H9 (cell line): ENCODE results near the gene KIAA2012. TPM values are rescaled to one million over a fixed set of nuclear protein-coding genes. Genes with fewer than 3 reads are reported as not detected.
A peak's percentile ranks its signal among the peaks of the same experiment; 100 is the strongest.

Source experiments
- DNase-seq: peaks from one replicate; pipeline ENCODE4 v3.0.0-alpha.2; 2017
- H2AFZ ChIP-seq: one replicate; pipeline ENCODE4 v1.6.1; 2013; ENCODE audit warnings: mild to moderate bottlenecking, low read length, control low read depth, moderate library complexity
- H2AK5ac ChIP-seq: 2 replicates; pipeline ENCODE4 v1.6.1; 2013; ENCODE audit warnings: low read length, control low read depth, mixed read lengths; ENCODE audit not compliant: insufficient read length
- H2BK120ac ChIP-seq: one replicate; pipeline ENCODE4 v1.6.1; 2013; ENCODE audit warnings: low read depth, mild to moderate bottlenecking, low read length, control low read depth, inconsistent platforms; ENCODE audit not compliant: poor library complexity, severe bottlenecking
- H2BK12ac ChIP-seq: 2 replicates; pipeline ENCODE4 v1.6.1; 2013; ENCODE audit warnings: low read length, control low read depth, mixed read lengths, low read depth; ENCODE audit not compliant: insufficient read length
- H2BK15ac ChIP-seq: 2 replicates; pipeline ENCODE4 v1.6.1; 2013; ENCODE audit warnings: low read depth, low read length, control low read depth
- H2BK20ac ChIP-seq: one replicate; pipeline ENCODE4 v1.6.1; 2013; ENCODE audit warnings: low read depth, mild to moderate bottlenecking, low read length, control low read depth, inconsistent platforms; ENCODE audit not compliant: poor library complexity, severe bottlenecking
- H2BK5ac ChIP-seq: 2 replicates; pipeline ENCODE4 v1.6.1; 2013; ENCODE audit warnings: low read length, control low read depth, mixed read lengths; ENCODE audit not compliant: insufficient read length
- H3K14ac ChIP-seq: 2 replicates; pipeline ENCODE4 v1.6.1; 2013; ENCODE audit warnings: low read length, control low read depth; ENCODE audit not compliant: insufficient read depth
- H3K18ac ChIP-seq: 2 replicates; pipeline ENCODE4 v1.6.1; 2013; ENCODE audit warnings: low read depth, mild to moderate bottlenecking, mixed read lengths, low read length, control low read depth; ENCODE audit not compliant: insufficient read length
- H3K23ac ChIP-seq: 2 replicates; pipeline ENCODE4 v1.6.1; 2013; ENCODE audit warnings: low read length, control low read depth, mixed read lengths, low read depth; ENCODE audit not compliant: insufficient read length
- H3K23me2 ChIP-seq: 2 replicates; pipeline ENCODE4 v1.6.1; 2013; ENCODE audit warnings: low read depth, mild to moderate bottlenecking, mixed read lengths, low read length, control low read depth; ENCODE audit not compliant: insufficient read length, poor library complexity, severe bottlenecking
- H3K27ac ChIP-seq: 2 replicates; pipeline ENCODE4 v1.5.1; 2013; ENCODE audit warnings: low read length, control low read depth, mixed read lengths, low read depth; ENCODE audit not compliant: insufficient read length
- H3K27me3 ChIP-seq: 2 replicates; pipeline ENCODE4 v1.6.1; 2013; ENCODE audit warnings: low read length, control low read depth, inconsistent platforms; ENCODE audit not compliant: insufficient read depth
- H3K4ac ChIP-seq: 2 replicates; pipeline ENCODE4 v1.6.1; 2013; ENCODE audit warnings: low read depth, mild to moderate bottlenecking, control low read depth, inconsistent platforms, low read length, moderate library complexity
- H3K4me1 ChIP-seq: 2 replicates; pipeline ENCODE4 v1.6.1; 2013; ENCODE audit warnings: low read length, control low read depth, inconsistent platforms; ENCODE audit not compliant: insufficient read depth
- H3K4me2 ChIP-seq: 2 replicates; pipeline ENCODE4 v1.6.1; 2013; ENCODE audit warnings: low read length, control low read depth, mixed read lengths; ENCODE audit not compliant: insufficient read length, insufficient read depth
- H3K56ac ChIP-seq: 2 replicates; pipeline ENCODE4 v1.6.1; 2013; ENCODE audit warnings: low read depth, mild to moderate bottlenecking, mixed read lengths, low read length, control low read depth; ENCODE audit not compliant: insufficient read length
- H3K79me1 ChIP-seq: 2 replicates; pipeline ENCODE4 v1.6.1; 2013; ENCODE audit warnings: low read depth, mild to moderate bottlenecking, moderate library complexity, low read length, control low read depth, inconsistent platforms; ENCODE audit not compliant: insufficient read depth, poor library complexity, severe bottlenecking
- H3K79me2 ChIP-seq: 2 replicates; pipeline ENCODE4 v1.6.1; 2013; ENCODE audit warnings: low read length, control low read depth, inconsistent platforms; ENCODE audit not compliant: insufficient read depth
- H3K9ac ChIP-seq: 2 replicates; pipeline ENCODE4 v1.6.1; 2013; ENCODE audit warnings: low read length, control low read depth, mixed read lengths; ENCODE audit not compliant: insufficient read length; ENCODE audit errors: extremely low read depth
- H3K9me3 ChIP-seq: one replicate; pipeline ENCODE4 v1.6.1; 2013; ENCODE audit warnings: low read depth, low read length, inconsistent platforms; ENCODE audit not compliant: control insufficient read depth
- H3T11ph ChIP-seq: one replicate; pipeline ENCODE4 v1.6.1; 2013; ENCODE audit warnings: mild to moderate bottlenecking, low read length, control low read depth, inconsistent platforms
- H4K20me1 ChIP-seq: one replicate; pipeline ENCODE4 v1.6.1; 2013; ENCODE audit not compliant: control insufficient read depth, insufficient read length, insufficient read depth
- H4K5ac ChIP-seq: 2 replicates; pipeline ENCODE4 v1.6.1; 2013; ENCODE audit warnings: low read depth, mild to moderate bottlenecking, mixed read lengths, low read length, control low read depth; ENCODE audit not compliant: insufficient read length
- H4K8ac ChIP-seq: replicated peaks from 2 replicates; pipeline ENCODE4 v1.6.1; 2013; ENCODE audit warnings: low read length, control low read depth, mixed read lengths, low read depth; ENCODE audit not compliant: insufficient read length
- H4K91ac ChIP-seq: 2 replicates; pipeline ENCODE4 v1.6.1; 2013; ENCODE audit warnings: low read depth, mild to moderate bottlenecking, moderate library complexity, mixed read lengths, low read length, control low read depth; ENCODE audit not compliant: insufficient read length
- H3K27ac Mint-ChIP-seq, 3 experiments: 2 replicates in 2 of 3; 3 replicates in 1 of 3; pipeline ENCODE4 v1.8.0; 2020 to 2021; ENCODE audit warnings: mixed read lengths in 3 of 3, mild to moderate bottlenecking in 1 of 3, moderate library complexity in 1 of 3
- H3K27me3 Mint-ChIP-seq: 2 replicates; pipeline ENCODE4 v1.8.0; 2021; ENCODE audit warnings: low read depth, mild to moderate bottlenecking, moderate library complexity, mixed read lengths
- H3K36me3 Mint-ChIP-seq, 3 experiments: 2 replicates in 2 of 3; 3 replicates in 1 of 3; pipeline ENCODE4 v1.8.0; 2020 to 2021; ENCODE audit warnings: low read depth in 3 of 3, mixed read lengths in 3 of 3; ENCODE audit not compliant: insufficient read depth in 1 of 3
- H3K4me1 Mint-ChIP-seq, 2 experiments: 2 replicates each; pipeline ENCODE4 v1.8.0; 2020; ENCODE audit warnings: mixed read lengths in 2 of 2
- H3K4me3 Mint-ChIP-seq, 2 experiments: 2 replicates in 1 of 2; 3 replicates in 1 of 2; pipeline ENCODE4 v1.8.0; 2020 to 2021; ENCODE audit warnings: mild to moderate bottlenecking in 2 of 2, mixed read lengths in 2 of 2, moderate library complexity in 1 of 2
- H3K9me3 Mint-ChIP-seq, 2 experiments: 2 replicates in 1 of 2; 3 replicates in 1 of 2; pipeline ENCODE4 v1.8.0; 2020; ENCODE audit warnings: mild to moderate bottlenecking in 2 of 2, mixed read lengths in 2 of 2, moderate library complexity in 1 of 2
- CTCF ChIP-seq: fragments of 200-600 bp; sonication (generic); conservative IDR thresholded peaks from 3 replicates; pipeline ENCODE4 v1.8.0; 2021; ENCODE audit warnings: antibody characterized with exemption, mild to moderate bottlenecking
- WGBS: extraction: QIAGEN DNeasy Blood & Tissue Kit; methylation state at CpG from one replicate; pipeline ENCODE4 v1.1.7; 2013; ENCODE audit warnings: missing lambda C conversion rate, low lambda C conversion rate, mixed read lengths; ENCODE audit not compliant: insufficient read length; ENCODE audit errors: extremely low coverage; 5-methylcytosine and 5-hydroxymethylcytosine counted together
- total RNA-seq: library from RNA; stranded (reverse); gene quantifications from 2 replicates; pipeline ENCODE4 v1.2.1, GENCODE V29; 2021

Gene KIAA2012
- total RNA-seq, 1 experiment from 2014 or later: not detected

- H3K4me1 ChIP-seq: no peaks in the 10 kb centered on the region; the same call in 1 of the 2 replicates
- Mint-ChIP-seq H3K36me3 (peaks cover 30 to 62% (median 57%) of the 10 kb centered on the region in 3 experiments), H3K27ac (peak overlapping the region in 1 of 3 experiments; percentile 9; a peak in 4 of 7 replicates), H3K9me3 (no peaks in the 10 kb centered on the region), H3K27me3 (no peaks in the 10 kb centered on the region; the same call in 1 of the 2 replicates), H3K4me3 (no peak overlapping the region), H3K4me1 (peaks cover 4 to 5% of the 10 kb centered on the region in 2 experiments)
- no peak for DNase-seq
- no peak overlapping the region for H2BK5ac ChIP-seq
- no peak overlapping the region for H3K4me2 ChIP-seq
- no peak overlapping the region for H2BK120ac ChIP-seq
- no peaks in the 10 kb centered on the region for H3K27me3 ChIP-seq
- H2AK5ac ChIP-seq: no peak overlapping the region
- H3K14ac ChIP-seq: no peak overlapping the region
- no peak overlapping the region for H3K27ac ChIP-seq
- no peaks in the 10 kb centered on the region for H4K20me1 ChIP-seq
- no peaks in the 10 kb centered on the region for H3K23me2 ChIP-seq
- H3K9me3 ChIP-seq: no peaks in the 10 kb centered on the region
- no peak overlapping the region for H2BK20ac ChIP-seq
- H4K5ac ChIP-seq: no peak overlapping the region
- no peak overlapping the region for H4K8ac ChIP-seq
- H3K79me1 ChIP-seq: peaks cover 11% of the 10 kb centered on the region
- H2BK15ac ChIP-seq: no peak overlapping the region
- no peak overlapping the region for H3T11ph ChIP-seq
- no peak overlapping the region for H2BK12ac ChIP-seq
- no CpG with 5 or more reads among the region's 1 CpG for WGBS
- no peak overlapping the region for H2AFZ ChIP-seq
- H3K4ac ChIP-seq: no peak overlapping the region
- TF ChIP-seq CTCF: no peak
- no peak overlapping the region for H3K18ac ChIP-seq
- H3K56ac ChIP-seq: no peak overlapping the region
- H3K23ac ChIP-seq: no peak overlapping the region
- no peak overlapping the region for H4K91ac ChIP-seq
- H3K79me2 ChIP-seq: peaks cover 26% of the 10 kb centered on the region; the same call in 1 of the 2 replicates
- H3K9ac ChIP-seq: peak overlapping the region; percentile 7
These were observed 148.8 kb downstream of the KIAA2012 start for GRCh38 chr2:202221873-202222272.
